Activated naive CD4-positive, alpha-beta T cell treated with anti-CD3 and anti-CD28 coated beads for 36 hours (primary cell): Measurements from ENCODE around the gene POLR1H. TPM values are rescaled to one million over a fixed set of nuclear protein-coding genes. Genes with fewer than 3 reads are reported as not detected.
A peak's percentile ranks its signal among the peaks of the same experiment; 100 is the strongest.

Experiments
- CTCF ChIA-PET: fragments of 350-600 bp; sonication (Branson Sonifier 250); formaldehyde crosslinking; loops from one replicate; lab custom pipeline; 2021; ENCODE audit warnings: antibody characterized with exemption; lab: Charles Lee
- DNase-seq: peaks from one replicate; pipeline ENCODE4 v3.0.0-alpha.2; 2020
- H3K27ac Mint-ChIP-seq: one replicate; pipeline ENCODE4 v1.8.0; 2021; ENCODE audit warnings: mild to moderate bottlenecking, mixed read lengths
- H3K27me3 Mint-ChIP-seq: one replicate; pipeline ENCODE4 v1.8.0; 2021; ENCODE audit warnings: low read depth, mixed read lengths
- H3K36me3 Mint-ChIP-seq: one replicate; pipeline ENCODE4 v1.8.0; 2021; ENCODE audit warnings: low read depth, mixed read lengths
- H3K4me1 Mint-ChIP-seq: one replicate; pipeline ENCODE4 v1.8.0; 2021; ENCODE audit warnings: low read depth, mixed read lengths
- H3K4me3 Mint-ChIP-seq: one replicate; pipeline ENCODE4 v1.8.0; 2021; ENCODE audit warnings: mild to moderate bottlenecking, moderate library complexity, mixed read lengths
- H3K9me3 Mint-ChIP-seq: one replicate; pipeline ENCODE4 v1.8.0; 2021; ENCODE audit warnings: mixed read lengths
- intact Hi-C: fragments of 100-400 bp; cut with micrococcal nuclease; formaldehyde crosslinking; loops from one replicate; pipeline ENCODE4 v1.15.1; 2023
- total RNA-seq, 2 experiments: library from RNA; stranded (reverse); gene quantifications; one replicate each; pipeline ENCODE4 v1.2.3, GENCODE V29; 2021

The POLR1H gene
- total RNA-seq, 2 experiments from 2014 or later, result 74.6 to 77.8 TPM

- Mint-ChIP-seq H3K27ac (no peak overlapping the region), H3K9me3 (no peaks in the 10 kb centered on the region), H3K4me1 (peaks cover 34% of the 10 kb centered on the region), H3K27me3 (peaks cover 31% of the 10 kb centered on the region), H3K36me3 (no peaks in the 10 kb centered on the region), H3K4me3 (peak overlapping the region; percentile 50)
- intact Hi-C loops, result loop anchor here (2.0 kb wide), 1 partner anchor 55 kb away; no protein-coding TSS in a partner anchor
- peak; percentile 38 for DNase-seq
- CTCF ChIA-PET, result interaction anchor here (0.8 to 2.2 kb wide), 5 partner anchors 11 to 91 kb away, joined by 3 to 6 read pairs (median 4); no protein-coding TSS in a partner anchor
Measured at GRCh38 chr6:30075790-30076732, 15.0 kb downstream of the POLR1H start.

- H3K4me1 Mint-ChIP-seq, result peaks cover 30% of the 10 kb centered on the region
- intact Hi-C loops, result no loop called here
- no peaks in the 10 kb centered on the region for H3K9me3 Mint-ChIP-seq
- no peak for DNase-seq
- H3K27ac Mint-ChIP-seq, result no peak overlapping the region
- peaks cover 24% of the 10 kb centered on the region for H3K27me3 Mint-ChIP-seq
- CTCF ChIA-PET, result interaction anchor here (0.8 to 2.2 kb wide), 3 partner anchors 10 to 24 kb away, joined by 3 to 6 read pairs (median 4); no protein-coding TSS in a partner anchor
- H3K36me3 Mint-ChIP-seq, result no peaks in the 10 kb centered on the region
- H3K4me3 Mint-ChIP-seq, result no peak overlapping the region
Measured at GRCh38 chr6:30077218-30077617, 16.2 kb downstream of the POLR1H start.

DNA sequence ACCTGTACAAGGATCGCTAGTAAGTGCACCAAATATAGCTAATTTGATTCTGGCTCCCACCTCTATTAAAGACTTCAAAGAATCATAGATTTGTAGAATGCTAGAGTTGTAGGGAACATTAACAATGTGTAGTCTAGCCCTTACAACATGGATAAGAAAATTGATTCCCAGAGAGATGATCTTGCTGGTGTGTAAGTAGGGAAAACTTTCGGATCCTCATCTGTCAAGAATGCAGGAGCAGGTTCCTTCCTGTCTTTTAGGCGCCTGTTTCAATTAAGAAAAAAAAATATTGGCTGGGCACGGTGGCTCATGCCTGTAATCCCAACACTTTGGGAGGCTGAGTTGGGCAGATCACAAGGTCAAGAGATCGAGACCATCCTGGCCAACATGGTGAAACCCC, 26.8 kb downstream of the POLR1H start:
- Mint-ChIP-seq H3K4me1 (no peaks in the 10 kb centered on the region), H3K9me3 (no peaks in the 10 kb centered on the region), H3K27me3 (peaks cover 9% of the 10 kb centered on the region), H3K4me3 (no peak overlapping the region), H3K27ac (no peak overlapping the region), H3K36me3 (no peaks in the 10 kb centered on the region)
- DNase-seq, result no peak
- CTCF ChIA-PET, result interaction anchor here (1.2 to 1.8 kb wide), 2 partner anchors 11 to 37 kb away, joined by 3 to 6 read pairs; no protein-coding TSS in a partner anchor
- intact Hi-C loops, result no loop called here

- Mint-ChIP-seq H3K36me3 (no peaks in the 10 kb centered on the region), H3K4me3 (no peak overlapping the region), H3K4me1 (no peaks in the 10 kb centered on the region), H3K27me3 (peaks cover 9% of the 10 kb centered on the region), H3K27ac (no peak overlapping the region), H3K9me3 (no peaks in the 10 kb centered on the region)
- intact Hi-C loops, result no loop called here
- CTCF ChIA-PET, result interaction anchor here (0.7 to 1.5 kb wide), 3 partner anchors 39 to 495 kb away, joined by 3 to 4 read pairs (median 3); no protein-coding TSS in a partner anchor
- DNase-seq, result no peak
Measured at GRCh38 chr6:30091577-30092381, 30.7 kb downstream of the POLR1H start.

- Mint-ChIP-seq H3K36me3 (no peaks in the 10 kb centered on the region), H3K27ac (no peak overlapping the region), H3K27me3 (peaks cover 9% of the 10 kb centered on the region), H3K9me3 (no peaks in the 10 kb centered on the region), H3K4me3 (no peak overlapping the region), H3K4me1 (peaks cover 9% of the 10 kb centered on the region)
- intact Hi-C loops, result no loop called here
- no peak for DNase-seq
- CTCF ChIA-PET, result interaction anchor here (0.7 to 2.1 kb wide), 4 partner anchors 10 to 77 kb away, joined by 3 to 10 read pairs (median 4); no protein-coding TSS in a partner anchor
Measured at GRCh38 chr6:30092852-30093543, 31.9 kb downstream of the POLR1H start.

GRCh38 chr6:30093951-30094661, 33.0 kb downstream of the POLR1H start:
- H3K27me3 Mint-ChIP-seq, result peaks cover 10% of the 10 kb centered on the region
- intact Hi-C loops, result no loop called here
- H3K4me1 Mint-ChIP-seq, result peaks cover 19% of the 10 kb centered on the region
- H3K4me3 Mint-ChIP-seq, result no peak overlapping the region
- no peaks in the 10 kb centered on the region for H3K36me3 Mint-ChIP-seq
- H3K9me3 Mint-ChIP-seq, result no peaks in the 10 kb centered on the region
- no peak overlapping the region for H3K27ac Mint-ChIP-seq
- CTCF ChIA-PET, result interaction anchor here (1.3 to 2.1 kb wide), 2 partner anchors 9 to 37 kb away, joined by 10 read pairs; no protein-coding TSS in a partner anchor
- no peak for DNase-seq

GRCh38 chr6:30096829-30097228, 35.8 kb downstream of the POLR1H start:
- intact Hi-C loops, result no loop called here
- no peak overlapping the region for H3K27ac Mint-ChIP-seq
- H3K36me3 Mint-ChIP-seq, result no peaks in the 10 kb centered on the region
- CTCF ChIA-PET, result interaction anchor here (0.5 to 1.9 kb wide), 3 partner anchors 34 to 123 kb away, joined by 3 to 8 read pairs (median 5); no protein-coding TSS in a partner anchor
- DNase-seq, result no peak
- H3K4me1 Mint-ChIP-seq, result peaks cover 42% of the 10 kb centered on the region
- H3K4me3 Mint-ChIP-seq, result no peak overlapping the region
- H3K9me3 Mint-ChIP-seq, result no peaks in the 10 kb centered on the region
- H3K27me3 Mint-ChIP-seq, result peaks cover 16% of the 10 kb centered on the region

DNA sequence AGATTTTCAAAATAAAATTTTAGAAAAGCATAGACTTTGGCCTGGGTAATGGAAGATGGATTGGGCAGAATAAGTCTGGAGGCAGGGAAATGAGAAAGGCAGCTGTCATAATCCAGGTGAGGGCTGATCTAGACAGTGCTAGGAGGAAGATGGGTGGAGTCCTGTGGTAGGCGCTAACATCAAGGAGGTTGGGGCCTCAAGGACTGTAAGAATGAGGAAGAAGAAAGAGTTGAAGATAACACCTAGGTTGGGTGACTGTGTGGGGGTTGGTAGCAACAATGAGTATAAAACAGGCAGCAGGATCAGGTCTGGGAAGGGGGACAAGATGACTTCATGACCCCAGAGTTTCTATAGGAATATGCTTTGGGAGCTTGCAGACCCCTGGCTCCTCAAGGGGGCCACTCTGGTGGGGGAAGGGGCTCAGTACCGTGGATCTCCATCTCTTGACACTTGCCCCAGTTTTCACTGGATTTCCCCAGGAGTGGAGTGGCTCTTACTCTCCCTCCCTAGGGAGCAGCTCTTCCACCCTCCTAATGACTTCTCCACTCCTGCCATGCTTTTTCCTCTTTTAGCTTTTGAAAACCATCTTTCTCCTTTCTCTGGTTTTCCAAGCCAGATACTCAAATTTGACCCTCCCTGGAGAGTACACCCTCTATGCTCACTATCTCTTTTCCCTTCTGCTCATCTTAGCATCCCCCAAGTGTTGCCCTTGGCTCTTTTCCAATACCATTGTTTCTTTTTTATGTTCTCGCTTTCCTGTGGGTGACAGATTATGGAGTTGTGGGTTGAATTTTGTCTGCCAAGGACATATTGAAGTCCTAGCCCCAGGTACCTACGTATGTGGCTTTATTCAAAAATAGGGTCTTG, 37.1 kb downstream of the POLR1H start:
- Mint-ChIP-seq H3K4me1 (peaks cover 50% of the 10 kb centered on the region), H3K4me3 (no peak overlapping the region), H3K9me3 (no peaks in the 10 kb centered on the region), H3K27ac (no peak overlapping the region), H3K36me3 (no peaks in the 10 kb centered on the region), H3K27me3 (peaks cover 16% of the 10 kb centered on the region)
- intact Hi-C loops, result no loop called here
- CTCF ChIA-PET, result interaction anchor here (1.9 kb wide), 1 partner anchor 33 kb away, joined by 8 read pairs; no protein-coding TSS in a partner anchor
- DNase-seq, result peak; percentile 39

- H3K27ac Mint-ChIP-seq, result no peak overlapping the region
- H3K27me3 Mint-ChIP-seq, result peaks cover 20% of the 10 kb centered on the region
- H3K36me3 Mint-ChIP-seq, result no peaks in the 10 kb centered on the region
- no peaks in the 10 kb centered on the region for H3K9me3 Mint-ChIP-seq
- no peak for DNase-seq
- CTCF ChIA-PET, result interaction anchor here (1.6 kb wide), 1 partner anchor 31 kb away, joined by 7 read pairs; no protein-coding TSS in a partner anchor
- H3K4me1 Mint-ChIP-seq, result peaks cover 56% of the 10 kb centered on the region
- intact Hi-C loops, result no loop called here
- peak overlapping the region; percentile 78 for H3K4me3 Mint-ChIP-seq
Measured at GRCh38 chr6:30100154-30100553, 39.1 kb downstream of the POLR1H start.
